Measurements from ENCODE around the gene TXNRD2.

Gene TXNRD2

DNA sequence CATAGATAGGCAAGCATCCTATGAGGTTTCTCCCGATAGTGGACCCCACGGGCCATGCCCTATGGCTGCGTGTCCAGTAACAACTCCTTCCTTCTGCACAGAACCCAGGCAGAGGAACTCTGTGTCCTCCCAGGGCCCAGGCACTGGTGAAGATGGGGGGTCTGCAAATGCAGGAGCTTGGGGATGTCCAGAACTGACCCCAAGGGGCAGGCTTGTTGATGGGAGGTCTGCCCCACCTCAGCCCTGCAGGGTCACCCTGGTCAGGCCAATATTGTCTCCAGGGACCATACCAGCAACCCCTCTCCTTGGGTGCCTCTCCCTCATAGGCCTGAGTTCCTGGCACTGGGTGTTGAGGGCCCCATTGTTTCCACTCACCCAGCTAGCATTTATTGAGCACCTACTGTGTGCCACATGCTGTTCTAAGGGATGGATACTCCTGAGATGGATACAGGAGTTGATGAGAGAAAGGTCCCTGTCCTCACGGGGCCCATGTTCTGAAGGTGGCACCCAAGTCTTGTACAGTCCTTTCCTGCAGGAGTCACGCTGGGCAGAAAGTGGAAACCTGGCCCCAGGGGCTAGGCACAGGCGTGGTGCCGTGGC, 26.3 kb upstream of the TXNRD2 start:
- no peak for DNase-seq (ENCODE audit: low read depth in 2 of 2, low spot score in 1 of 2)

- no peak for DNase-seq (ENCODE audit: low read depth in 2 of 2, low spot score in 1 of 2)
These were observed 25.5 kb upstream of the TXNRD2 start for GRCh38 chr22:19966908-19967750.

DNA sequence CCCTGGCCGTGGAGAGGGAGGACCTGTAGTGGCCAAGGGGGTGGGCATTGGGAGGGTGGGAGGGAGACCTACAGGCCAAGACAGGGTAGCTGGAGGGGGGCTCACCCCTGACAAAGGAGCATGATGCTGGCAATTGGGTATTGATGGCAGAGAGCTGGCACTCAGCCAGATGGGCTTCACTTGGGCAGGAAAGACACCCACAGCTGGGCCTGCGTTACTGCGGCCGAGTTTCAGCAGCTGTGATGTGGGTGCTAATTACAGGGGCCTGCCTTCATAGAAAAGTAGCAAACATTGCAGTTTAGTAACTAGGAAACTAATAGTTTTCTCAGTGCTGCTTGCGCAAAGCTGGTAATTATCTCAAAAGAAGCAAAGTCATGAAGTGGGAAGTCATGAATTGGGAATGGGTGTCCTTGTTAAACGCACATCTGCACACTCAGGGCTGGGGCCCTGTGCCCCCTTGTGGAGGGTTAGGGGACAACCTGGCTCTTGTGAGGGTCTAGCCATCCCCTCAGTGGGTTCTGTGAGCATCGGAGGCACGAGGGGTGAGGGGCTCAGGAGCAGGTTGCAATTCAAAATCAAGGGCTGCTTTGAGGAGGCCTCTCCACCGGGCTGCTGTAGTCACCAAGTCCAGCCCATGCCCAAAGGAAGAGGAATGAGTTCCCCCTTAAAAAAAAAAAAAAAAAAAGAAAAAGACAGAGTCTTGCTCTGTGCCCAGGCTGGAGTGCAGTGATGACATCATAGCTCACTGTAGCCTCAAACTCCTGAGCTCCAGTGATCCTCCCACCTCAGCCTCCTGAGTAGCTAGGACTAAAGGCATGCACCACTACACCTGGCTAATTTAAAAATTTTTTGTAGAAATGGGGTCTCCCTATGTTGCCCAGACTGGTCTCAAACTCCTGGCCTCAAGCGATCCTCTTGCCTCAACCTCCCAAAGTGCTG, 24.4 kb upstream of the TXNRD2 start:
- no peak for DNase-seq (ENCODE audit: low read depth in 2 of 2, low spot score in 1 of 2)

DNA sequence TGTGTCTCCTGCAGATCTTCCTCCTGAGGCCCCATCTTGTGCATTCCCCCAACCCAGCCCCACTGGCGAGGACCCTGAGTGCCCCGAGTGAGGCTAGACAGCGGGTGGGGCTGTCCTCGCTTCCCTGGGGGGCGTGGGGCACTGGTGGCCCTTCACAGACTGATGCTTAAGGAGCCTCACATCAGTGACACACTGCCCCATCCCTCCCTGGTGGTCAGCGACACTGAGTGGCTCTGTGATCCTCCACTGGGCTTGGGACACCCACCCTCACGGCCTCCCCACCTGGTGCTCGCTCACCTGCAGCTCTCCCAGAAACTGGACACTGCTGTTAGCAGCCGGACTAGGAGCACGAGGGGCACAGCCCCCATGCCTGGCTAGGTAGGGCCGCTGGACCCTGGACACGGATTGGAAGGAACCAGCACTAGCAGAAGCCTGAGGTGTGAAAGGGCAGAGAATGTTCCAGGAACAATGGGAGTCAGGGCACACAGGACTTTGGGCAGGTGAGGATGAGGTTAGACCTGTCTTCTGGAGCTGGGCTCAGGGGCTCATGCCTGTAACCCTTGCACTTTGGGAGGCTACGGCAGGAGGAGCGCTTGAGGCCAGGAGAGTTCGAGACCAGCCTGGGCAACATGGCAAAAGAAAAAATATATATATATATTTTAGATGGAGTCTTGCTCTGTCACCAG, 23.2 kb upstream of the TXNRD2 start:
- no peak for DNase-seq (ENCODE audit: low read depth in 2 of 2, low spot score in 1 of 2)

DNA sequence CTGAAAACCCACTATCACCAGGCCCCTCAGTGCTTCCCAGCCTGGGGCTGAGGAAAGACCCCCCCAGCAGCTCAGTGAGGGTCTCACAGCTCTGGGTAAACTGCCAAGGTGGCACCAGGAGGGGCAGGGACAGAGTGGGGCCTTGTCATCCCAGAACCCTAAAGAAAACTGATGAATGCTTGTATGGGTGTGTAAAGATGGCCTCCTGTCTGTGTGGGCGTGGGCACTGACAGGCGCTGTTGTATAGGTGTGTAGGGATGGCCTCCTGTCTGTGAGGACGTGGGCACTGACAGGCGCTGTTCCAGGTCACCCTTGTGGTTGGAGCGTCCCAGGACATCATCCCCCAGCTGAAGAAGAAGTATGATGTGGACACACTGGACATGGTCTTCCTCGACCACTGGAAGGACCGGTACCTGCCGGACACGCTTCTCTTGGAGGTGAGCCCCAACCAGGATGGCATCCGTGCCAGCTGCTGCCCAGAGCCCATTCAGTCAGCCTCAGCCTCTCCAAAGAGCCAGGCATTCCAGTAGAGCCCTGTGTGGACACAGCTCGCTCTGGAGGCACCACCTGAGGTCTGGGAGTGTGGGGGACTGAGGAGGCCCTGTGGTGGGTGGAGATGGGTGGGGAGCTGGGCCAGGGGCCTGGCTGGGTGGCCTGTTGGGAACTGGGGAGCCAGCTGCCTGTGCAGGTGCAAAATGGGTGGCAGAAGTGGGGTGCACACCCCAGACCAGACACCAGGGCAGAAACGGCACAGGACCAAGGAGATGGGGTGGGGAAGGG, 22.4 kb upstream of the TXNRD2 start:
- DNase-seq (ENCODE audit: low read depth in 2 of 2, low spot score in 1 of 2) = no peak

- no peak for DNase-seq (ENCODE audit: low read depth in 2 of 2, low spot score in 1 of 2)
These were observed 21.5 kb upstream of the TXNRD2 start for GRCh38 chr22:19962909-19963806.

GRCh38 chr22:19962246-19962908, 20.8 kb upstream of the TXNRD2 start:
- no peak for DNase-seq (ENCODE audit: low read depth in 2 of 2, low spot score in 1 of 2)

- DNase-seq (ENCODE audit: low read depth in 2 of 2, low spot score in 1 of 2) = no peak
These were observed 20.2 kb upstream of the TXNRD2 start for GRCh38 chr22:19961868-19962245.

GRCh38 chr22:19961201-19961580, 19.6 kb upstream of the TXNRD2 start:
- DNase-seq (ENCODE audit: low read depth in 2 of 2, low spot score in 1 of 2) = no peak

- DNase-seq (ENCODE audit: low read depth in 2 of 2, low spot score in 1 of 2) = no peak
These were observed 19.0 kb upstream of the TXNRD2 start for GRCh38 chr22:19960491-19961200.

DNA sequence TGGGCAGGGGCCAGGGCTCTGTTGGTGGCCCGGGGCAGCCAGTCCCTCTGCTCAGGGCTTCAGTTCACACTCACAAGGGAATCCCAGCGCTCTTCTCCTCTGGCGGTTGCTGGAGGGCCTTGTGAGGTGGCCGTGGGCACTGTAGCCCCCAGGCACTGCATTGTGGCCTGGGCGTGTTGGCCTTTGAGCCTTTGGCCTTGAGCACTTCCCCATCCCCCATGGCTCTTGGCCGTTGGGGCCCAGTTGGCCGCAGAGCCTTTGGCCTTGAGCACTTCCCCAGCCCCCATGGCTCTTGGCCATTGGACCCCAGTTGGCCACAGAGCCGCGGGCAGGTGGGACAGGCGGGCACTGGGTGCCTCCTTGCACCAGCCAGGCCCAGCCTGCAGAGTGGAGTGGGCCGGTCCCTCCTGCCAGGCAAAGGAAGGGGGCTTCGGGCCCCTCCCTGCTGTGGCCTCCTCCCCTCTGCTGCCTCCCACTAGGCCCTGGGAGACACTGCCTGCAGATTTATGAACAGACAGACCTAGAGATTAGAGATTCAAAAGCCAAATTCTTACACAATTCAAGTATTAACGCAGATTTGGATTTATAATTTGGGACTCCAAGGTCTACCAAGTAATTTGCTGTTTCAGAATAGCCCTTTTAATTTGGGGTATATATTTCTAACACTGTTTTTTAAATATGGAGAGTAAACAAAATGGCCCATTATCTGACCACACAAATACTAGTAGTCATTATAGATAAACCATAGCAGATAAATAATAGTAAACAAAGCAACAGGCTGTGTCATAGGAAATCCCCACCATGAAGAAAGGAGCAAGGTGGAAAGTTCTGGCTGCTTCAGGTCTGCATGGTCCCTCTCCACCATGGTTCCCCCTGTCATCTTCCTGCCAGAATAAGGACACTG, 18.2 kb upstream of the TXNRD2 start:
- no peak for DNase-seq (ENCODE audit: low read depth in 2 of 2, low spot score in 1 of 2)

DNA sequence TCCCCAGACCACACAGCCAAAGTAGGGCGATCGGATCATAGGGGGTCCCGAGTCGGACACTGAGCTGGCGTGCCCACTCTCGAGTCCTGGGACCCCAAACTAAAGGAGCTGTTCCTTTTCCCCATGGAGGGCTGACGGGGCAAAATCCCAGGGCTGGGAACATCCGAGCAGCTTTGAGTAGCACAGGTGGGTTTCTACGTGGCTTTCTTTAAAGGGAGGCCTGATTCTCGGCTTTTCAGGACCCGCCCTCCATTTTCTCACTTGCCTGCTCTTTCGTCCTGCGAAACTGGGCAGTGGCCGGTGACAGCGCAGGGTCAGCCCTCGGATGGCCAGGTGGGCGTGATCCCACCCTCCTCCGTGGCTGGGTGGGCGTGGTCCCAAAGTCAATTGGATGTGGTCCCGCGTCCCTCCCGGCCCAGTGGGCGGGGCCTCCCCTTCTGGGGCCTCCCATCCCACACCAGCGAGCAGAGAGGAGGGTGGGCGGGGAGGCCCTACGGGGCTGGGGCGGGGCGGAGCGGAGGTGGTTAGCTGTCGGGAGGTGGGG, 17.5 kb upstream of the TXNRD2 start:
- DNase-seq (ENCODE audit: low read depth in 2 of 2, low spot score in 1 of 2) = no peak

- DNase-seq (ENCODE audit: low read depth in 2 of 2, low spot score in 1 of 2) = no peak
These were observed 16.7 kb upstream of the TXNRD2 start for GRCh38 chr22:19958083-19959042.

GRCh38 chr22:19957445-19957844, 15.8 kb upstream of the TXNRD2 start:
- no peak for DNase-seq (ENCODE audit: low read depth in 2 of 2, low spot score in 1 of 2)

DNA sequence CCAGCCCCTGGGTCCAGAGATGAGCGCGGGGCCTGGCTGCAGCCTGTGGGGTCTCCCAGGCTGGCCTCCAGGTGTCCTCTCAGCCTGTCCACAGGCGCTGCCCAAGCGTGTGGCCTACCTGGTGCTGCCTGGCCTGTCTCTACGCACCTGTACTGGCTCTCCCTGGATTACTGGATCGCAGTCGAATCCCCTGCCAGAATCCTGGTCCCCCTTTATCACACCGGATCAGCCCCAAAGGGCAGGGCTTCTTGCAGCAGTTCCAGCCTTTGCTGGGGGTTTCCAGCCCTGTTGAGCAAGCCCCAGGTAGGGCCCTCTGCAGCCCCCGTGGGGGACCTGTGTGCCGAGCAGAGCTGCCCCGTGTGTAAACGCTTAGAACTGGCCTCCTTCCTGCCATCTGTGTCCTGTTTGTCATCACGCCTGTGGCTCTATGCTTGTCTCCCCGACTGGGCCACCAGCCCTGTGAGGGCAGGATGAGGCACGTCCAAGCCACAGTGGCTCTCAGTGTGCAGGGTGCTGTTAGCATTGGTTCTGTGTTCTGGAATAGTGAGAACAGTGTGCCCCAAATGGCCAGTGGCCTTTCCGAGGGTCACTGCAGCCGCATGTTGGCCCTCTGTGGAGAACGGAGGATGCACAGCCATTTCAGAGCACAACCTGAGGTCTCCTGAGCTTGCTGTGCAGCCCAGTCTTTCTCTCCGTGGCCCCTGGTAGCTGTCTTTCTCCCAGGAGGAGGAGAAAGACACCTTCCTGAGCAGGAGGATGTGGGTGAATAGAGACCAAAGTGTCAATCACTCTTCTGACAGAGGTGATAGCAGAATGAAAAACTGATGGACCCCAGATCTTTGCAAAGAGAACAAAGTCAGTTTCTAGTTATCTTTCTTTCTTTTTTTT, 13.9 kb upstream of the TXNRD2 start:
- no peak for DNase-seq (ENCODE audit: low read depth in 2 of 2, low spot score in 1 of 2)

Measured in stimulated activated CD8-positive, alpha-beta memory T cell treated with anti-CD3 and anti-CD28 coated beads, Interleukin-4, amount 100 ng/mL, for 4 hours (primary cell).